Measurements from ENCODE around the gene ZNF561. TPM values are rescaled to one million over a fixed set of nuclear protein-coding genes. Genes with fewer than 3 reads are reported as not detected.

The ZNF561 gene
- total and polyA plus RNA-seq, 9 of the 15 experiments (the other 6 are each of a cell fraction or from before 2014, with no cell fraction given): 13.9 to 34.9 (median 23.6) TPM

- TF ChIP-seq E4F1 (CRISPR knock-in tag; IDR thresholded peaks at IDR 0.05; ENCODE audit: borderline replicate concordance): no peak
- TF ChIP-seq BRCA1 (IDR thresholded peaks at IDR 0.05): no peak
- TF ChIP-seq BRCA1 (CRISPR knock-in tag; IDR thresholded peaks at IDR 0.05): no peak
- TF ChIP-seq ZBTB9 (CRISPR knock-in tag; IDR thresholded peaks at IDR 0.05): 0 out of 2 replicates have a peak, but pooled peaks have one; percentile 61
- TF ChIP-seq MNT (conservative IDR thresholded peaks at IDR 0.05): peak; percentile 77 to 91
- no peak for TF ChIP-seq HES1 (IDR thresholded peaks at IDR 0.05; ENCODE audit: low read depth)
- peak; percentile 94 for TF ChIP-seq MAX (CRISPR knock-in tag; IDR thresholded peaks at IDR 0.05)
- TF ChIP-seq GATA2 (CRISPR knock-in tag; IDR thresholded peaks at IDR 0.05): peak; percentile 28; the same call in 1 of the 2 replicates
- no peak; the same call in 1 of the 2 replicates for TF ChIP-seq ELF2 (CRISPR knock-in tag; IDR thresholded peaks at IDR 0.05)
- 0 out of 2 replicates have a peak, but pooled peaks have one; percentile 63 for TF ChIP-seq DIDO1 (tag; IDR thresholded peaks at IDR 0.05; ENCODE audit: low read depth)
- TF ChIP-seq GTF2F1 (IDR thresholded peaks at IDR 0.05; ENCODE audit: low read depth, low read length): peak; percentile 71; the same call in 1 of the 2 replicates
- 0 out of 2 replicates have a peak, but pooled peaks have one; percentile 12 for TF ChIP-seq EP300 (IDR thresholded peaks at IDR 0.05; ENCODE audit: low read length)
- peak; percentile 79 for TF ChIP-seq PRDM10 (IDR thresholded peaks at IDR 0.05; ENCODE audit: partially characterized antibody)
- TF ChIP-seq ZNF699 (CRISPR knock-in tag; IDR thresholded peaks at IDR 0.05; ENCODE audit: insufficient replicate concordance): no peak
- TF ChIP-seq ZNF232 (CRISPR knock-in tag; IDR thresholded peaks at IDR 0.05): peak; percentile 76
- peak in 1 of 2 experiments; percentile 64; a peak in 1 of 4 replicates for TF ChIP-seq FOXA3 (CRISPR knock-in tag; conservative IDR thresholded peaks at IDR 0.05 in 1 of 2, IDR thresholded peaks at IDR 0.05 in 1 of 2)
Measured at GRCh38 chr19:9584073-9584833, 36.8 kb downstream of the ZNF561 start, which contains the start of gene ZNF121 (continued).

Data from K562 (cell line).